Mesodermal cell (in vitro differentiated cells): Measurements from ENCODE around the gene TMEM175.

Experiments used
- H3K27ac ChIP-seq: 2 replicates; pipeline ENCODE4 v1.7.0; 2013; ENCODE audit warnings: mild to moderate bottlenecking, low read depth, low read length, moderate library complexity; ENCODE audit not compliant: severe bottlenecking
- H3K36me3 ChIP-seq: 2 replicates; pipeline ENCODE4 v1.7.1; 2013; ENCODE audit warnings: mild to moderate bottlenecking, low read length, moderate library complexity; ENCODE audit not compliant: control insufficient read depth, insufficient read depth
- H3K4me1 ChIP-seq: one replicate; pipeline ENCODE4 v1.7.1; 2013; ENCODE audit warnings: mild to moderate bottlenecking, low read length; ENCODE audit not compliant: insufficient read depth, control insufficient read depth, poor library complexity, severe bottlenecking
- H3K4me3 ChIP-seq: 2 replicates; pipeline ENCODE4 v1.7.0; 2013; ENCODE audit warnings: low read length, control low read depth, mild to moderate bottlenecking; ENCODE audit not compliant: insufficient read depth, poor library complexity, severe bottlenecking; ENCODE audit errors: extremely low read depth
- H3K9me3 ChIP-seq: 2 replicates; pipeline ENCODE4 v1.7.1; 2013; ENCODE audit warnings: mild to moderate bottlenecking, low read length, moderate library complexity; ENCODE audit not compliant: control insufficient read depth
- WGBS, 2 experiments: methylation state at CpG; one replicate each; pipeline ENCODE4 v1.1.5; 2013; ENCODE audit warnings: missing lambda C conversion rate in 2 of 2; ENCODE audit not compliant: insufficient coverage in 2 of 2; 5-methylcytosine and 5-hydroxymethylcytosine counted together

TMEM175 gene

DNA sequence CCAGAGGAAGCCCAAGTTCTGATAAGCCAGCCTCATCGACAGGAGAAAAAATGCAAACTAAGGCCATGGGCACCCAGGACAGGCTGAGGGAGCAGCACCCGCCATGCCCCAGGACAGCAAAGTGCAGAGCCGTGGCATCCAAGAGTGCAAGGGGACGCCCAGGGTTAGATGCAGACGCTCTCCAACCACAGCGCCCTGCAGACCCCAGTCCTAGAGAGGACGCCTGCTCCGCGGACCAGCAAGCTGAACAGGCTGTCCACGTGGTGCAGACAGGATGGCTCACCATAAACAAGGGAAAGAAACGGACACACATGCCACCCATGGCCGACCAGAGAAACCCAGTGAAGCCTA is 32.7 kb upstream of the TMEM175 start:
- Histone ChIP-seq H3K9me3 (no peaks in the 10 kb centered on the region), H3K4me1 (no peaks in the 10 kb centered on the region), H3K4me3 (no peak overlapping the region), H3K36me3 (peaks cover 51% of the 10 kb centered on the region), H3K27ac (no peak overlapping the region)
- WGBS, 2 experiments, result 94 to 96% methylated on average over 11 to 12 of the region's 12 CpGs

DNA sequence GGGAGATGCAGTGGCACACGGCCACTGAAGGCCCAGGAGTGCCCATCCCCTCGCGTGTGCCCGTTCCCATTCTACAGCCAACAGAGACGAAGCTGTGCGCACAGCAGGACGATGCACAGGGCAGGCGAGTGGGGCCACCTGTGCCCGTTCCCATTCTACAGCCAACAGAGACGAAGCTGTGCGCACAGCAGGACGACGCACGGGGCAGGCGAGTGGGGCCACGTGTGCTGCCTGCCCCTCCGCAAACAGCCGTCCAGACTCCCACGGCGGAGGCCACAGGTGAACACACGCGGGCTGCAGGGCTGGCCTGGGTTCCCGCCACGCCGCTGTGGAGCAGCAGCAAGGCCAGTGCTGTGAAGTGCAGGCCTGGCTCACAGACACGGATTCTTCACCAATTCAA is 32.2 kb upstream of the TMEM175 start:
- Histone ChIP-seq H3K27ac (no peak overlapping the region), H3K4me1 (no peaks in the 10 kb centered on the region), H3K36me3 (peaks cover 52% of the 10 kb centered on the region), H3K9me3 (no peaks in the 10 kb centered on the region), H3K4me3 (no peak overlapping the region)
- WGBS, 2 experiments, result 95 to 96% methylated on average over 19 to 26 of the region's 26 CpGs

DNA sequence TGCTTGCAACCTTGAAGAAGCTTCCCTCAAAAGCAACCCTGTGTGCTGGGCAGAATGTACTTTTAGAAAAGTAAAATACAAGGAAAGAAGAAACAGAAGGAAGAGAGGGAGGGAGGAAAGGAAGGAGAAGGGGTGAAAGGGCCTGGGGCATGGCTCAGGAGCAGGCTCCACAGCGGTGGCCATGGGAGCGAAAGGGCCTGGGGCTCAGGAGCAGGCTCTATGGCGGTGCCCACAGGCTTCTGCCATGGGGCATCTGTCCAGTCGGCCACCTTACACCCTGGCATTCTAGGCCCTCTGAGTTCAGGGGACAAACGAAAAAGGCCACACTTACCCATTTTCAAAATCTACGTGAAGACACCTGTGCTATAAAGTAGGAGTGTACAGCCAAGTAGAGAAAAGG is 31.5 kb upstream of the TMEM175 start:
- H3K4me3 ChIP-seq, result no peak overlapping the region
- peaks cover 46% of the 10 kb centered on the region for H3K36me3 ChIP-seq
- 87 to 91% methylated on average over 4 of the region's 6 CpGs for WGBS, 2 experiments
- H3K9me3 ChIP-seq, result no peaks in the 10 kb centered on the region
- no peak overlapping the region for H3K27ac ChIP-seq
- no peaks in the 10 kb centered on the region for H3K4me1 ChIP-seq

DNA sequence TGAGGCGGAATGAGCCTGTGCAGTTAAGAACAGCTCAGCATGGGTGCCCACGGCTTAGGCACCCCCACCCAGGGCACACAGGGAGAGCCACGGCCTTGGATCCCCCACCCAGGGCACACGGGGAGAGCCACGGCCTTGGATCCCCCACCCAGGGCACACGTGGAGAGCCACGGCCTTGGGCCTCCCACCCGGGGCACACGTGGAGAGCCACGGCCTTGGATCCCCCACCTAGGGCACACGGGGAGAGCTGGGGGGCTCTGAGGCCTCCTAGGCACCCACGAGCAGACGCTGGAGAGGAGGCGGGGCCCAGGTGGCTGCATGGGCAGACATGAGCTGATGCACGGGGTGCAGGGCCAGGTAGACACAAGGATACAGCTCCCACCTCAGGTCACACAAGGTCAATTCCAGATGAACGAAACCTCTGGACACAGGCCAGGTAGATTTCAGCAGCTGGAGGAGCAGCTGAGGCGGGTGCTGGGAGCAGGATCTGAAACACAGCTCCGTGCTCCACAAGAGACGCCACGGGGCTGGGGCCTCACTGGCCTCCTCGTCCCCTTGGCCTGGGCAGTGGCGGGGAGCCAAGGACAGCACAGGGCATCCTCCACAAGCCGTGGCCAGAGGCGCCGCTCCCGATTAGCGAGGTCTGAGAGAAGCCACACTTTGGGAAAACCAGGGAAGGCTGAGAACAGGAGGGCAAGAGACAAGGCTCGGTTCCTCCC is 30.9 kb upstream of the TMEM175 start:
- Histone ChIP-seq H3K36me3 (peaks cover 43% of the 10 kb centered on the region), H3K27ac (no peak overlapping the region), H3K4me3 (no peak overlapping the region), H3K9me3 (peaks cover 4% of the 10 kb centered on the region), H3K4me1 (no peaks in the 10 kb centered on the region)
- WGBS, 2 experiments, result 95 to 98% methylated on average over 27 to 28 of the region's 28 CpGs

DNA sequence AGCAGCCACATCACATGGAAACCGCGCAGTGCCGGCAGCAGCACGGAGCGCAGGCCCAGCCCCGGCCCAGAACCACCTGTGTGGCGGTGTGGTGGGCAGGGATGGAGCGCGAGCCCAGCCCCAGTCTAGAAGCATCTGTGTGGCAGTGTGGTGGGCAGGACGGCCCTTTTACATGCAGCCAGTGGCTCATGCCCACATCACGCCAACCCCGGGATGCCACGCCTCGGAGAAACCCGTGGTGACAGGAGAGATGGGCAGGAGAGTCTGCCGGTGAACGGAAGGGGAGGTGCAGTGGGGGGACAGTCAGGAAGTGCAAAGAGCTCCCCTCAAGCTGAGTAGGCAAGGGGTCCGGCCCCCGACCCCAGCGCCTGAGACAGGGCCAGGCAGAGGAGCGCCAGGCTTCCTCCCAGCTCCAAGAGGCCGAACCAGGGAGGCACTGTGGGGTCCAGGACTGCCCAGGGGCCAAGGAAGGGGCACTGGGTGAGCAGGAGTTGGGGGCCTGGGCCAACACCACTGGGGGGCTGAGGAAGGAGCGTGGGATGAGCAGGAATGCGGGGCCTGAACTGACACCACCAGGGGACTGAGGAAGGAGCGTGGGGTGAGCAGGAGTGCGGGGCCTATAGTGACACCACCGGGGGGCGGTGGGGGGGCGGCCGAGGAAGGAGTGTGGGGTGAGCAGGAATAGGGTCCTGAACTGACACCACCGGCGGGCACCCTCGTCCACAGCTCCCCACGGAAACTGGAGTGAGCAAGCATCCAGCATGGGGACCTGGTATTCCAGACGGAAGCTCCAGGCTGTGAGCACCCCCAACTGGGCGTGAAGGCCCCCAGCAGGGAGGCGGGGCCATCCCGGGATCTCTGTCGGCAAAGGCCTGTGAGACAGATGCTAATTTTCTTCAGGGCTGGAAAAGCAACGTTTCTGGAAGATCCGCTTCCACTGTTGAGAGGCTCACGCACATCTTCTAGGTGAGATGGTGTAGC is 28.9 kb upstream of the TMEM175 start:
- H3K9me3 ChIP-seq, result peaks cover 8% of the 10 kb centered on the region
- no peak overlapping the region for H3K27ac ChIP-seq
- H3K4me3 ChIP-seq, result no peak overlapping the region
- H3K36me3 ChIP-seq, result peaks cover 39% of the 10 kb centered on the region
- H3K4me1 ChIP-seq, result no peaks in the 10 kb centered on the region
- 92 to 97% methylated on average over 24 to 41 of the region's 42 CpGs for WGBS, 2 experiments

DNA sequence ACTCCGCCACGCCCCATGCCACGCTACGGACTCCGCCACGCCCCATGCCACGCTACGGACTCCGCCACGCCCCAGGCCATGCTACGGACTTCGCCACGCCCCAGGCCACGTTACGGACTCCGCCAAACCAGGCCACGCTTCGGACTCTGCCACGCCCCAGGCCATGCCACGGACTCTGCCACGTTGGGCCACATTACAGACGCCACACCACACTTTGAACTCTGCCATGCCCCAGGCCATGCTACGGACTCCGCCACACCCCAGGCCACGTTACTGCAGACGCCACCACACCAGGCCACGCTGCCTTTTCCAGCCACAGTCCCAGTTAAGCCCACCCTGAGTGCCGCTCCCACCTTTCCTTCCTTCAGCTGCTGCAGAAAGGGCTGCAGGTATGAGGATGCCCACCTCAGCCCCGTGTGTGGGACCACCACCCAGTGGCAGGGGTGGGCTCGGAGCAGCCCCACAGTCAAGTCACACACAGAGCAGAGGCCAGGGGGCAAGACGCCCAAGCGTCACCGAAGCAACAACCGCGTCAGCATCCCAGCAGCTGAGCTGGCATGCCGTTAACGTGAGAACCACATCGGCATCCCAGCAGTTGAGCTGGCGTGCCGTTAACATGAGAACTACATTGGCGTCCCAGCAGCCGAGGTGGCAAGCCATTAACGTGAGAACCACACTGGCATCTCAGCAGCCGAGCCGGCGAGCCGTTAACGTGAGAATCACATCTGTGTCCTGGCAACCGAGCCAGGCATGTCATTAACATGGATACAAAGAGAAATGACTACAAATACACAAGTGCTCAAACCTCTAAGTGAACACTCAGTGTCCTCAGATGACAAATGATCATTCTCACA is 26.5 kb upstream of the TMEM175 start:
- H3K9me3 ChIP-seq, result peaks cover 8% of the 10 kb centered on the region
- H3K27ac ChIP-seq, result no peak overlapping the region
- no peaks in the 10 kb centered on the region for H3K4me1 ChIP-seq
- WGBS, 2 experiments, result 94 to 97% methylated on average over 30 to 49 of the region's 49 CpGs
- peaks cover 36% of the 10 kb centered on the region for H3K36me3 ChIP-seq
- no peak overlapping the region for H3K4me3 ChIP-seq

DNA sequence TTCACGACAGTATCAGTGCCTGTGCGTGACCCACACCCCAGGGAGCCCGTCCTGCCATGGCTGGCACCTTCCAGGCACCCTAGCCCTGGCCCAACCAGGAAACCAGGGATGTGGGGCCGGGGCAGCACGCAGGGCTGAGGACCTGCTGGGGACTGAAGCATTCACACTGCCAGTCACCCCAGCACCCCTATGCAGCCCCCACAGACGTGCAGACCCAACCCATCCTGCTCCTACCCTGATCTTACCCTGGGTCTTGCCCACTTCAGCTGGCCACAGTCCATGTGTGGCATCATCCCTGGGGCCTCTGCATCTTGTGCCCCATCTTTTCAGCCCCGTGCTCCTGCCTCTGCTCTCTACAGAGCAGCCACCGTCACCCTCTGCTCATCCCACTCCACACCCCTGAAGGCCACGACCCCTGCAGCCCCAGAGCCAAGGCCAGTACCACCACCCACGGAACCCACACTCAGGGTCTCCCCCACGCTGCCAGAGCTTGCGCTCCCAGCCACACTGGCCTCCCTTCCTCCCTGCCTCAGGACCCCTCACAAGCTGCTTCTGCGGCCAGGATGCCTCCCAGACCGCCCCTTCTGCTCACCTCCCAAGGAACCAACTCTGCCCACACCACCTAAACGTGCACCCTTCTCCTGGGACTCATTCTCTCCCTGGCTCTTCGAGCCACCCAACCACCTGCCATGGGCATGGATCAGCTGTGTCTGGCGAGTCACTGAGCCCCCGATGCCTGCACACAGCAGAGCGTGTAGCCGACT is 25.7 kb upstream of the TMEM175 start:
- Histone ChIP-seq H3K27ac (no peak overlapping the region), H3K4me3 (no peak overlapping the region), H3K36me3 (peaks cover 44% of the 10 kb centered on the region), H3K4me1 (no peaks in the 10 kb centered on the region), H3K9me3 (peaks cover 8% of the 10 kb centered on the region)
- WGBS, 2 experiments, result 95 to 97% methylated on average over 15 to 20 of the region's 20 CpGs

DNA sequence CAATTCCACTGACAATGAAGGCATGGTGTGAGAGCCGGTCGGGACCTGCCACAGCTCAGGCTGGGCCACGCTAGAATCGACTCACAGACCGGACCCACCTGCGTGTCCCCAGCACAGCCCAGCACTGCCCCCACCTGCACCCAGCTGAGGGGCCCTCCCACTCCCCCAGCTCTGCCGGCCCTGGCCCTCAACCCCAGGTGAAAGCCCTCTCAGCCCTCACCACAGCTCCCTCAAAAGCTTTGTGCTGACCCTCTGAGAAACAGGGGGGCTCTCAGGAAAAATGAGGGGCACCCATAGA is 25.2 kb upstream of the TMEM175 start:
- Histone ChIP-seq H3K4me3 (no peak overlapping the region), H3K4me1 (no peaks in the 10 kb centered on the region), H3K9me3 (peaks cover 8% of the 10 kb centered on the region), H3K27ac (no peak overlapping the region), H3K36me3 (peaks cover 47% of the 10 kb centered on the region)
- 92% methylated on average over 7 of the region's 7 CpGs for WGBS, 2 experiments

DNA sequence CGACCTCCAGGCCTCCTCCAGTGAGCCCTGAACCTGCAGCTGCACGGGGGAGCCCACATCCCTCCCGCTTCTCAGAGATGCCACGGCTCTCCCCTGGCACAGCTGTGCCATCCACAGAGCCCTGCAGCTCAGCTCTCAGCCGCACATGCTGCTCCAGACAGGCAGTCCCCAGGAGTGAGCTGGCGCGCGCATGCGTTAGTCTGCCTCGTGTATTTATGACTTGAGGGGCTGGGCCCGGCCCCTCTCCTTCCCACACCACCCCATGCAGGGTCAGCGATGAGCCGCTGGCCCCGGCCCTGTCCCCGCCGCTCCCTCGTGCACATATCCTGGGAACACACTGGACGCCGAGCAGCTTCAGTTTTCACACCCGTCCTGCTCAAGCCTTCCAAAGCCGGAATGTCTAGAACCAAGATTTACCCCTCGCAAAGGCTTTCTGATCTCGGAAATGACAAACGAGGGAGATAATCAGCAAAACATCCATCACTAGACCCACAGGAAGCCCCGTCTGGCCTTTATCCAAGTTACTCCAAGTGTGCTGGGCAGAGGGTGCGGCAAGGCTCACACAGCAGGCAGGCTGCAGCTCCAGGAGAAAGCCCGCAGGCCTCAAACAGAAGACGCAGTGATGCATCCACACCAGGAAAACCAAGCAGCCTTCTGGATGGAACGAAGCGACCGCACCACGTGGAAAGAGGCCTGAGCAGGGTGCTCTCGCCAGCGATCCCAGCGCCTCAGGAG is 24.4 kb upstream of the TMEM175 start:
- WGBS, 2 experiments, result 90 to 91% methylated on average over 28 to 35 of the region's 35 CpGs
- Histone ChIP-seq H3K4me1 (no peaks in the 10 kb centered on the region), H3K9me3 (peaks cover 8% of the 10 kb centered on the region), H3K4me3 (no peak overlapping the region), H3K36me3 (peaks cover 49% of the 10 kb centered on the region), H3K27ac (no peak overlapping the region)
